ENCODE data around the gene OR4A5.
"Not testable (repeated sequence)": the region's sequence is repeated elsewhere in the genome, so short reads cannot be mapped to it uniquely, and the experiment has no call there.

OR4A5 gene

GRCh38 chr11:54706532-54706931 is at the start of gene OR4A5:
TSS of gene OR4A5 (plus strand) at chr11:54706832. CDS start at chr11:54706885, 53 bp downstream.
- H3K4me3 ChIP-seq (ENCODE audit: low read depth, low read length), result not testable (repeated sequence)

GRCh38 chr11:54720094-54720493 is 13.5 kb downstream of the OR4A5 start:
- not testable (repeated sequence) for H3K4me3 ChIP-seq (ENCODE audit: low read depth, low read length)
